Heart left ventricle (tissue), 13 donors: ENCODE data around the gene VTI1A.

Experiments
- CTCF ChIP-seq, 12 donors: fragments of 200-600 bp; sonication (generic) in 4 of 12; IDR thresholded peaks; one replicate each; pipeline versions ENCODE4 v1.5.0 to v1.8.0; 2018 to 2022; ENCODE audit warnings: antibody characterized with exemption in 12 of 12, mild to moderate bottlenecking in 5 of 12
- POLR2A ChIP-seq, 2 donors: fragments of 450-650 bp; IDR thresholded peaks; one replicate each; pipeline ENCODE4 v1.6.1; 2017; ENCODE audit warnings: antibody characterized with exemption in 2 of 2, mild to moderate bottlenecking in 2 of 2, moderate library complexity in 2 of 2
- donor health status: ischemic (EF 13 %, LVEDD 7.1; RV severe dilation, severe dysfunction).
- donor health status: DM: no; HTN: yes; CAD: no.
- donor health status: DM: no; HTN: no; CAD: no.
- donor health status: ischemic (EF 25% LVEDD 6.9; RV normal size, moderate dysfunction).
- donor health status: ischemic (EF 25% LVEDD 5.7; RV mildly dilated, moderate dysfunction).
- donor health status: ischemic (EF 35%, LVEDD 5.7; RV mildly dilated, moderate dysfunction).
- donor health status: nonischemic (EF 11% LVEDD 7.7; RV severe dilation, severe dysfunction).
- donor health status: DM: yes; HTN: yes; CAD: no.
- donor health status: PGD.
- donor health status: ischemic (EF 29% LVEDD 5.4; RV normal size, mild dysfunction).
- donor health status: nonischemic (EF 23%, LVEDD 6.1; RV moderate dilation, normal function).

GRCh38 chr10:112589081-112589480, 142.1 kb downstream of the VTI1A start:
- TF ChIP-seq CTCF (IDR thresholded peaks at IDR 0.05) (no peak), POLR2A (IDR thresholded peaks at IDR 0.05) (no peak)
